GM18873 (cell line): ENCODE results near the gene THAP4.

Source experiments
- ATAC-seq: cut with Tn5 transposase; IDR thresholded peaks from one replicate; pipeline ENCODE4 v1.9.1; 2021; ENCODE audit warnings: mild to moderate bottlenecking, moderate library complexity, moderate number of reproducible peaks; ENCODE audit not compliant: unreplicated experiment, low FRiP score

The THAP4 gene

GRCh38 chr2:241637018-241637794 is at the start of gene THAP4, which contains the start of gene ATG4B:
Gene THAP4, minus strand, starts transcription at chr2:241637158. Its CDS starts 141 bp downstream, at chr2:241637017.
Gene ATG4B, plus strand, starts transcription at chr2:241637693. Its CDS starts 22 bp downstream, at chr2:241637715.
- peak; percentile 45 for ATAC-seq

GRCh38 chr2:241686324-241686649 is 49.3 kb upstream of the THAP4 start:
- no peak for ATAC-seq

GRCh38 chr2:241680827-241681599 is 44.1 kb upstream of the THAP4 start:
- no peak for ATAC-seq

GRCh38 chr2:241680044-241680443 is 43.1 kb upstream of the THAP4 start:
- no peak for ATAC-seq

- no peak for ATAC-seq
Observed at GRCh38 chr2:241678784-241679540, 42.0 kb upstream of the THAP4 start.

- no peak for ATAC-seq
Observed at GRCh38 chr2:241678307-241678706, 41.3 kb upstream of the THAP4 start.

- ATAC-seq = no peak
Observed at GRCh38 chr2:241677392-241677791, 40.4 kb upstream of the THAP4 start.

- ATAC-seq = no peak
Observed at GRCh38 chr2:241676665-241677064, 39.7 kb upstream of the THAP4 start.

- no peak for ATAC-seq
Observed at GRCh38 chr2:241675885-241676284, 38.9 kb upstream of the THAP4 start.

- ATAC-seq = no peak
Observed at GRCh38 chr2:241673797-241674725, 37.1 kb upstream of the THAP4 start.

- ATAC-seq = no peak
Observed at GRCh38 chr2:241673189-241673663, 36.3 kb upstream of the THAP4 start.

GRCh38 chr2:241672243-241673188 is 35.6 kb upstream of the THAP4 start:
- no peak for ATAC-seq

GRCh38 chr2:241671457-241672240 is 34.7 kb upstream of the THAP4 start:
- no peak for ATAC-seq

GRCh38 chr2:241670333-241671110 is 33.6 kb upstream of the THAP4 start:
- no peak for ATAC-seq

GRCh38 chr2:241668839-241669238 is 31.9 kb upstream of the THAP4 start:
- ATAC-seq = no peak

- ATAC-seq = no peak
Observed at GRCh38 chr2:241668354-241668753, 31.4 kb upstream of the THAP4 start.
